Activated naive CD8-positive, alpha-beta T cell treated with anti-CD3 and anti-CD28 coated beads, Interleukin-2, amount 10 ng/mL, durations not matched to agents 7 days and 5 days (primary cell): ENCODE measurements around the gene METTL26. TPM values are rescaled to one million over a fixed set of nuclear protein-coding genes. Genes with fewer than 3 reads are reported as not detected.

Experiments used
- ATAC-seq: fragments of 150-1000 bp; cut with Tn5 transposase; one replicate; pipeline ENCODE4 v1.10.0; 2021; ENCODE audit warnings: low read depth, moderate library complexity
- POLR2A ChIA-PET: fragments of 350-600 bp; sonication (Branson Sonifier 250); formaldehyde crosslinking; loops from one replicate; lab custom pipeline; 2021; ENCODE audit warnings: antibody characterized with exemption; lab: Charles Lee
- DNase-seq: peaks from one replicate; pipeline ENCODE4 v3.0.0; 2021
- H3K27ac Mint-ChIP-seq: one replicate; pipeline ENCODE4 v1.8.0; 2022; ENCODE audit warnings: mild to moderate bottlenecking, mixed read lengths
- H3K27me3 Mint-ChIP-seq: one replicate; pipeline ENCODE4 v1.8.0; 2022; ENCODE audit warnings: mild to moderate bottlenecking, moderate library complexity, mixed read lengths
- H3K36me3 Mint-ChIP-seq: one replicate; pipeline ENCODE4 v1.8.0; 2021; ENCODE audit warnings: mild to moderate bottlenecking, mixed read lengths
- H3K4me1 Mint-ChIP-seq: one replicate; pipeline ENCODE4 v1.8.0; 2021; ENCODE audit warnings: mixed read lengths
- H3K4me3 Mint-ChIP-seq: one replicate; pipeline ENCODE4 v1.8.0; 2022; ENCODE audit warnings: mild to moderate bottlenecking, moderate library complexity, mixed read lengths
- H3K9me3 Mint-ChIP-seq: one replicate; pipeline ENCODE4 v1.8.0; 2021; ENCODE audit warnings: mixed read lengths
- total RNA-seq, 2 experiments: library from RNA; stranded (reverse); gene quantifications; one replicate each; pipeline ENCODE4 v1.2.3, GENCODE V29; 2021

Gene METTL26
- total RNA-seq, 2 experiments from 2014 or later, result 75.7 to 81.2 TPM

- Mint-ChIP-seq H3K4me3 (no peak overlapping the region), H3K9me3 (no peaks in the 10 kb centered on the region), H3K36me3 (peaks cover 9% of the 10 kb centered on the region), H3K4me1 (peaks cover 13% of the 10 kb centered on the region), H3K27ac (no peak overlapping the region), H3K27me3 (no peaks in the 10 kb centered on the region)
- ATAC-seq, result no peak
- DNase-seq, result no peak
- POLR2A ChIA-PET, result no interaction called here
Observed at GRCh38 chr16:595094-595528, 41.0 kb downstream of the METTL26 start.

GRCh38 chr16:593807-594206 is 42.3 kb downstream of the METTL26 start:
- no peak overlapping the region for H3K27ac Mint-ChIP-seq
- DNase-seq (no peak), ATAC-seq (no peak)
- no peaks in the 10 kb centered on the region for H3K27me3 Mint-ChIP-seq
- no peaks in the 10 kb centered on the region for H3K9me3 Mint-ChIP-seq
- POLR2A ChIA-PET, result interaction anchor here (1.1 kb wide), 1 partner anchor 1371 kb away, joined by 3 read pairs; the partner anchor contains the start of gene RPS2
- H3K36me3 Mint-ChIP-seq, result peaks cover 8% of the 10 kb centered on the region
- peaks cover 13% of the 10 kb centered on the region for H3K4me1 Mint-ChIP-seq
- H3K4me3 Mint-ChIP-seq, result no peak overlapping the region

- H3K4me1 Mint-ChIP-seq, result peaks cover 13% of the 10 kb centered on the region
- no peak overlapping the region for H3K4me3 Mint-ChIP-seq
- H3K27ac Mint-ChIP-seq, result no peak overlapping the region
- ATAC-seq (no peak), DNase-seq (no peak)
- peaks cover 5% of the 10 kb centered on the region for H3K36me3 Mint-ChIP-seq
- H3K27me3 Mint-ChIP-seq, result no peaks in the 10 kb centered on the region
- POLR2A ChIA-PET, result interaction anchor here (1.1 kb wide), 1 partner anchor 1372 kb away, joined by 3 read pairs; the partner anchor contains the start of gene RPS2
- H3K9me3 Mint-ChIP-seq, result no peaks in the 10 kb centered on the region
Observed at GRCh38 chr16:593406-593805, 42.7 kb downstream of the METTL26 start.

- Mint-ChIP-seq H3K4me1 (peaks cover 17% of the 10 kb centered on the region), H3K27ac (no peak overlapping the region), H3K9me3 (no peaks in the 10 kb centered on the region), H3K4me3 (no peak overlapping the region), H3K36me3 (peaks cover 5% of the 10 kb centered on the region), H3K27me3 (no peaks in the 10 kb centered on the region)
- POLR2A ChIA-PET, result interaction anchor here (1.1 kb wide), 1 partner anchor 1372 kb away, joined by 3 read pairs; the partner anchor contains the start of gene RPS2
- no peak for ATAC-seq
- DNase-seq, result no peak
Observed at GRCh38 chr16:592518-593306, 43.4 kb downstream of the METTL26 start.

- peaks cover 17% of the 10 kb centered on the region for H3K4me1 Mint-ChIP-seq
- H3K27ac Mint-ChIP-seq, result no peak overlapping the region
- no peak for ATAC-seq
- H3K36me3 Mint-ChIP-seq, result peaks cover 5% of the 10 kb centered on the region
- H3K9me3 Mint-ChIP-seq, result no peaks in the 10 kb centered on the region
- H3K4me3 Mint-ChIP-seq, result no peak overlapping the region
- DNase-seq, result no peak
- no peaks in the 10 kb centered on the region for H3K27me3 Mint-ChIP-seq
- POLR2A ChIA-PET, result no interaction called here
Observed at GRCh38 chr16:591892-592517, 44.1 kb downstream of the METTL26 start.

GRCh38 chr16:591231-591630 is 44.9 kb downstream of the METTL26 start:
- H3K4me1 Mint-ChIP-seq, result peaks cover 19% of the 10 kb centered on the region
- no peaks in the 10 kb centered on the region for H3K27me3 Mint-ChIP-seq
- ATAC-seq (no peak), DNase-seq (no peak)
- peak overlapping the region; percentile 67 for H3K27ac Mint-ChIP-seq
- peak overlapping the region; percentile 83 for H3K4me3 Mint-ChIP-seq
- H3K9me3 Mint-ChIP-seq, result no peaks in the 10 kb centered on the region
- no peaks in the 10 kb centered on the region for H3K36me3 Mint-ChIP-seq
- POLR2A ChIA-PET, result no interaction called here

- Mint-ChIP-seq H3K9me3 (no peaks in the 10 kb centered on the region), H3K4me1 (peaks cover 19% of the 10 kb centered on the region)
- no peak for DNase-seq
Observed at GRCh38 chr16:590815-591200, 45.3 kb downstream of the METTL26 start.

GRCh38 chr16:590188-590814 is 45.8 kb downstream of the METTL26 start:
- H3K9me3 Mint-ChIP-seq, result no peaks in the 10 kb centered on the region
- POLR2A ChIA-PET, result interaction anchor here (1.0 to 1.3 kb wide), 2 partner anchors 8 to 46 kb away, joined by 5 read pairs; no protein-coding TSS in a partner anchor
- peak overlapping the region; percentile 67 for H3K27ac Mint-ChIP-seq
- H3K4me3 Mint-ChIP-seq, result peak overlapping the region; percentile 83
- peaks cover 19% of the 10 kb centered on the region for H3K4me1 Mint-ChIP-seq
- DNase-seq, result no peak
- H3K36me3 Mint-ChIP-seq, result no peaks in the 10 kb centered on the region
- ATAC-seq, result peak; percentile 2
- H3K27me3 Mint-ChIP-seq, result no peaks in the 10 kb centered on the region

More at GRCh38 chr16:590815-591200, 45.3 kb downstream of the METTL26 start:
- POLR2A ChIA-PET, result interaction anchor here (1.0 to 1.3 kb wide), 2 partner anchors 8 to 46 kb away, joined by 5 read pairs; no protein-coding TSS in a partner anchor
- ATAC-seq, result no peak
- peak overlapping the region; percentile 83 for H3K4me3 Mint-ChIP-seq
- no peaks in the 10 kb centered on the region for H3K36me3 Mint-ChIP-seq
- H3K27me3 Mint-ChIP-seq, result no peaks in the 10 kb centered on the region
- H3K27ac Mint-ChIP-seq, result peak overlapping the region; percentile 67

GRCh38 chr16:589658-590187 is 46.4 kb downstream of the METTL26 start, which contains the start of gene RAB40C:
Gene RAB40C, plus strand, starts transcription at chr16:590066. Its CDS starts 226 bp downstream, at chr16:590292.
- POLR2A ChIA-PET, result interaction anchor here (1.0 to 1.3 kb wide), 2 partner anchors 9 to 47 kb away, joined by 5 read pairs; no protein-coding TSS in a partner anchor
- peak within 1 kb of the TSS; percentile 99 for H3K4me3 Mint-ChIP-seq
- peak within 1 kb of the TSS; percentile 99 for H3K27ac Mint-ChIP-seq
- DNase-seq (peak; percentile 97), ATAC-seq (peak; percentile 85)
- H3K27me3 Mint-ChIP-seq, result no peaks in the 10 kb centered on the region
- no peaks in the 10 kb centered on the region for H3K9me3 Mint-ChIP-seq
- H3K4me1 Mint-ChIP-seq, result peaks cover 19% of the 10 kb centered on the region
- H3K36me3 Mint-ChIP-seq, result no peaks in the 10 kb centered on the region

- Mint-ChIP-seq H3K4me1 (peaks cover 19% of the 10 kb centered on the region), H3K9me3 (no peaks in the 10 kb centered on the region), H3K27ac (peak overlapping the region; percentile 99), H3K36me3 (no peaks in the 10 kb centered on the region), H3K27me3 (no peaks in the 10 kb centered on the region), H3K4me3 (peak overlapping the region; percentile 99)
- DNase-seq (peak; percentile 99), ATAC-seq (peak; percentile 74)
- POLR2A ChIA-PET, result interaction anchor here (0.9 to 2.2 kb wide), 8 partner anchors 9 to 1566 kb away, joined by 3 to 8 read pairs (median 4); partner anchors contain the start of genes CAPN15, JMJD8, METTL26 and NHLRC4
Observed at GRCh38 chr16:588889-589657, 47.0 kb downstream of the METTL26 start.

- Mint-ChIP-seq H3K9me3 (no peaks in the 10 kb centered on the region), H3K36me3 (no peaks in the 10 kb centered on the region), H3K27me3 (no peaks in the 10 kb centered on the region), H3K4me3 (peak overlapping the region; percentile 94), H3K4me1 (peaks cover 17% of the 10 kb centered on the region), H3K27ac (peak overlapping the region; percentile 98)
- ATAC-seq (peak; percentile 9), DNase-seq (no peak)
- POLR2A ChIA-PET, result interaction anchor here (0.6 to 2.2 kb wide), 9 partner anchors 9 to 1567 kb away, joined by 3 to 8 read pairs (median 4); partner anchors contain the start of genes CAPN15, JMJD8, METTL26 and NHLRC4
Observed at GRCh38 chr16:588639-588888, 47.5 kb downstream of the METTL26 start.
